ENCODE measurements around the gene SBDS. TPM values are rescaled to one million over a fixed set of nuclear protein-coding genes. Genes with fewer than 3 reads are reported as not detected.
"Not testable (repeated sequence)": the region's sequence is repeated elsewhere in the genome, so short reads cannot be mapped to it uniquely, and the experiment has no call there.

SBDS gene
- total and polyA plus RNA-seq, 9 donors = 70.7 to 157 (median 110) TPM

DNA sequence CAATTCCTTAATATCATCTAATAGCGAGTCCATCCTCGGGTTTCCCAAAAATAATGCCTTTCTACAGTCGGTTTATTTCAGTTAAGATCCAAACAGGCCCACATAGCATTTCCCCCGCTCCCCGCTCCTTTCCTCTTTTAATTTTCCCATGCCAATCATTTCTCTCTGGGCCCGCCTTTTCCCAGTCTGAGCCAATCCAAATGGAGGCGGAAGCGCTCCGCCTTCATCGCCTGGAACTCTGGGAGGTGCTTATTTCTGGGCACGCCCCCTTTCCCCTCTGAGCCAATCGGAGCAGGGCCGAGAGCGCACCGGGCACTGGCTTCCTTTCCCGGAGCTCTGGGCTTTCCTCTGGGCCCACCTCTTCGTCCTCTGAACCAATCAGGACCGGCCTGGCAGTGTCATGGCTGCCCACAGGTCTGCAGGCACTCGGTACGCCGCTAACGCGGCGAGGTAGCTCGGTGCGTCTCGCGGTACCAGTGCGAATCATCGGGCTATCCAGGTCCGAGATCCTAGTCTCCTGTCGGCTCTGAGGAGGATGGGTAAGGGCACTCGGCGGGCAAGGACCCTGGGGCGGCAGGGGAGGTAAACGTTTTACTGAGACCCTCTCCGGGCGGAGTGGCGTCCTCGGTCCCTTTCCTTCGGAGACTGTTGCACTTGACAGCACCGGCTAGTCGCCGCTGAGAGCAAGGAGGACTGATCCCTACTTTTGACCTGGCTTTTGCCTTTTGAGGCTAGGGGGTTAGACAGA is 1.2 kb upstream of the SBDS start, which contains the start of gene TYW1:
TYW1 (plus strand) TSS at position 390 of the 748 bp plus-strand sequence; CDS start at position 536, 146 bp downstream.
- 0 to 1% (median 1%) methylated on average over 36 to 44 of the region's 44 CpGs for WGBS, 3 donors
- H3K27me3 ChIP-seq; H3K9me3 ChIP-seq; H3K36me3 ChIP-seq; intact Hi-C loops (cut with DNase I); H3K4me1 ChIP-seq (ENCODE audit: insufficient read depth): not testable (repeated sequence)
- peak; percentile 21 for TF ChIP-seq POLR2A (IDR thresholded peaks at IDR 0.05)
- peak within 1 kb of the TSS in 1 of 2 donors; percentile 65 for H3K27ac ChIP-seq
- peak; percentile 97 to 99 (median 99) for DNase-seq
- peak within 1 kb of the TSS; percentile 75 for H3K4me3 ChIP-seq

DNA sequence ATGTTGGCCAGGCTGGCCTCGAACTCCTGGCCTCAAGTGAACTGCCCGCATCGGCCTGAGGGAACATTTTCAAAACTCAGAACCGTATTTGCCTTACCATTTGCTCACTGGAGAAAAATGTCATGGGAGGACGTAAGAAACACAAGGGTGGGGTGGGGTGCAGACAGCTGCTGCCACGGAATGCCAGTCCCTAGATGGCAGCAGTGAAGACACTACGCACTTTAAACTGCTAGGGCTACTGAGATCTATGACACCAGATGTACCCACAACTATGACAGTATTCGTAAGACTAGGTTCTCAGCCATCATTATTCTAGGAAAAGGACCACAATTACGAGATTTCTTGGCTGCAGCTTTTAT is 716 bp downstream of the SBDS start:
- DNase-seq = peak; percentile 44 to 68 (median 58)
- H3K27me3 ChIP-seq; intact Hi-C loops (cut with DNase I); H3K9me3 ChIP-seq; H3K36me3 ChIP-seq; H3K4me1 ChIP-seq (ENCODE audit: insufficient read depth): not testable (repeated sequence)
- TF ChIP-seq, protein P1, sequence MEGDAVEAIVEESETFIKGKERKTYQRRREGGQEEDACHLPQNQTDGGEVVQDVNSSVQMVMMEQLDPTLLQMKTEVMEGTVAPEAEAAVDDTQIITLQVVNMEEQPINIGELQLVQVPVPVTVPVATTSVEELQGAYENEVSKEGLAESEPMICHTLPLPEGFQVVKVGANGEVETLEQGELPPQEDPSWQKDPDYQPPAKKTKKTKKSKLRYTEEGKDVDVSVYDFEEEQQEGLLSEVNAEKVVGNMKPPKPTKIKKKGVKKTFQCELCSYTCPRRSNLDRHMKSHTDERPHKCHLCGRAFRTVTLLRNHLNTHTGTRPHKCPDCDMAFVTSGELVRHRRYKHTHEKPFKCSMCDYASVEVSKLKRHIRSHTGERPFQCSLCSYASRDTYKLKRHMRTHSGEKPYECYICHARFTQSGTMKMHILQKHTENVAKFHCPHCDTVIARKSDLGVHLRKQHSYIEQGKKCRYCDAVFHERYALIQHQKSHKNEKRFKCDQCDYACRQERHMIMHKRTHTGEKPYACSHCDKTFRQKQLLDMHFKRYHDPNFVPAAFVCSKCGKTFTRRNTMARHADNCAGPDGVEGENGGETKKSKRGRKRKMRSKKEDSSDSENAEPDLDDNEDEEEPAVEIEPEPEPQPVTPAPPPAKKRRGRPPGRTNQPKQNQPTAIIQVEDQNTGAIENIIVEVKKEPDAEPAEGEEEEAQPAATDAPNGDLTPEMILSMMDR (IDR thresholded peaks at IDR 0.05) = peak in 2 of 3 donors; percentile 16 to 25
- Histone ChIP-seq H3K4me3 (peak overlapping the region; percentile 75), H3K27ac (peak overlapping the region; percentile 87 to 99)
- 0 to 1% (median 0%) methylated on average over 9 of the region's 9 CpGs for WGBS, 3 donors

DNA sequence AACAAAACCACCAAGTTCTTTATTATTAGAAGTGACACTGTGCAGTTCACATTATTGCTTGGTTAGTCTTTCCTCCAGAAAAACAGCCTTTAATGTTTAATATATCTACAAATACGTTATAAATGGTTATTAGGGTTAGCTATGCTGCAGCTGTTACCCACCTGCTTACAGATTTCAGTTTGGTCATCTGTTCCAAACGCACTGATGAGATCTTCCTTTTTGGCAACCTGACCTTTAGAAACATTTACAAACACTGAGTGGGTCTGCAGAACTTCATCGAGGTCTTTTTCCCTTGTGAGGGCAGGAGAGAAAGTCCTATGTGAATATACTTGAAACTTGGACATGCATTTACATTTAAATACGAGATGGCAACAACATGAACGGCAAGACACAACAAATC is 1.3 kb downstream of the SBDS start:
- DNase-seq; H3K4me1 ChIP-seq (ENCODE audit: insufficient read depth); intact Hi-C loops (cut with DNase I); H3K36me3 ChIP-seq; H3K9me3 ChIP-seq; H3K27me3 ChIP-seq: not testable (repeated sequence)
- Histone ChIP-seq H3K27ac (peak overlapping the region; percentile 87 to 99), H3K4me3 (peak overlapping the region; percentile 75)
- WGBS, 3 donors = 22 to 35% (median 30%) methylated on average over 5 of the region's 5 CpGs

DNA sequence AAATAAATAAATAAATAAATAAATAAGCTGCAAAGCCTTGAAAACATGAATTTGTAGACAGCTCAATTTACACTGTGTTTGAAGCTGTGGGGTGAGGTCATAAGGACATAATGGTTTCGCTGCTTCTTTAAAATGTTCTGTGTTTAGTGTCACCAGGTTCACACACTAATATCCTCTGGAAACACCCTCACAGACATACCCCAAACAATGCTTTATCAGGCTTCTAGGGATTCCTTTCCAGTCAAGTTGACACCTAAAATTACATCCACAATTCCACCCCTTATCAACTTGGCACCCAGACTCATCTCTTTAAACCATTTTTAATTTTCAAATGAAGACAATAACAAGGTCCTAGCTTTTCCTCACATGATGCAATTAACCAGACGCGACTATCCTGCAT is 5.8 kb downstream of the SBDS start:
- 92 to 97% (median 96%) methylated on average over 1 to 3 of the region's 3 CpGs for WGBS, 3 donors
- H3K27ac ChIP-seq; DNase-seq; intact Hi-C loops (cut with DNase I); H3K36me3 ChIP-seq; H3K4me3 ChIP-seq; H3K27me3 ChIP-seq; H3K4me1 ChIP-seq (ENCODE audit: insufficient read depth); H3K9me3 ChIP-seq: not testable (repeated sequence)

DNA sequence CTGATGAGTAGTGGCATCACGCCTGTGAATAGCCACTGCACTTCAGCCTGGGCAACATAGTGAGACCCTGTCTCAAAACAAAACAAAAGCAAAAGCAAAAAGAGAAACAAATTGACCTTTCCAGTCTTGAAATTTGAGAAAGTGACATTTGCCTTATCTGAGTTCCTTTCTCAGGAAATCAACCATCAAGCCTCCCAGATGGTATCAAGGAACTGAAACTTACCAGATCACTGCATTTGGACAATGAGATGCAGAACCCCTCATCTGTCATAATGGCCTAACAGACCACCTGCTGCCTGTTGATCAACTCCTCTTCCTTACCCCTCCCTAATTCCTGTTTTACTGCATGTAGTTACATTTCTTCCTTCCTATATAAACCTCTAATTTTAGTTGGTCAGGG is 15.1 kb downstream of the SBDS start:
- DNase-seq; H3K27ac ChIP-seq; H3K4me3 ChIP-seq; intact Hi-C loops (cut with DNase I); H3K9me3 ChIP-seq; H3K4me1 ChIP-seq (ENCODE audit: insufficient read depth); H3K27me3 ChIP-seq; H3K36me3 ChIP-seq: not testable (repeated sequence)
- 85 to 95% (median 95%) methylated on average over 1 of the region's 1 CpG for WGBS, 3 donors

DNA sequence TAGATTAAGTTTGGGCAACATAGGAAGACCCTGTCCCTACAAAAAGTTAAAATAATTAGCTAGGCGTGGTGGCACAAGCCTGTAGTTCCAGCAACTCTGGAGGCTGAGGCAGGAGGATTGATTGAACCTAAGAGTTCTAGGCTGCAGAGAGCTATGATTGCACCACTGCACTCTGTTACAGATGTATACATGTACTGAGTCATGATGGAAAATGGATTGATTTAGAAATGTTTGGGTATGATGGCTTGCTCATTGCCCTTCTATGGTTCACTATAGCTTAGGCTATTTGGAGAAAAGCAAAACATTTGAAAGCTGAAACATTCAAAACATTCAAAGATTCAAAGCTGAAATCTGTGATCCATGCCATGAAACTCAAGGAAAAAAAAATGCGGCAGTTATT is 16.4 kb downstream of the SBDS start:
- H3K9me3 ChIP-seq; H3K36me3 ChIP-seq; H3K27ac ChIP-seq; H3K4me3 ChIP-seq; DNase-seq; H3K27me3 ChIP-seq; intact Hi-C loops (cut with DNase I); H3K4me1 ChIP-seq (ENCODE audit: insufficient read depth): not testable (repeated sequence)
- WGBS, 3 donors = 72 to 88% (median 77%) methylated on average over 2 of the region's 2 CpGs

DNA sequence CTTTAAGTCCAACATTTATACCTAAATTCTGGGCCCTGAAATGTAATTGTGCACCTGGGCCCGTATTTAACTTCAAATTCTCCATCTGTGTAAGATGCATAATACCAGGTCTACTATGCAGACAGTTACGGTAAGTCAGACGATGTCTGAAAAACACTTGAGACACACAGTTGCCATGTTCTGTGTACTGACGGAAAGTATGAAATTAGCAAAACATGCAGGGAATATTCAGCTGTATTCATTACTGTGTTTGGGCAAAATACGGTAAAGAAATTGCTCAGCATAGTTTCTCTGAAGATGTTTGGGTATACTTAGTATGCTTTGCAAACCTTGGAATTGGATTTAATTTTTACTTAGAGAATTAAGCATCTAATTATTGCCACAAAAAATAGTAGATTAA is 17.1 kb downstream of the SBDS start:
- H3K27ac ChIP-seq; H3K4me3 ChIP-seq; H3K4me1 ChIP-seq (ENCODE audit: insufficient read depth); H3K36me3 ChIP-seq; DNase-seq; H3K27me3 ChIP-seq; H3K9me3 ChIP-seq; intact Hi-C loops (cut with DNase I): not testable (repeated sequence)
- 64 to 75% (median 70%) methylated on average over 5 of the region's 5 CpGs for WGBS, 3 donors
